Measurements from ENCODE around the gene PCNX2.
"Not testable (repeated sequence)": the region's sequence is repeated elsewhere in the genome, so short reads cannot be mapped to it uniquely, and the experiment has no call there.

PCNX2 gene

DNA sequence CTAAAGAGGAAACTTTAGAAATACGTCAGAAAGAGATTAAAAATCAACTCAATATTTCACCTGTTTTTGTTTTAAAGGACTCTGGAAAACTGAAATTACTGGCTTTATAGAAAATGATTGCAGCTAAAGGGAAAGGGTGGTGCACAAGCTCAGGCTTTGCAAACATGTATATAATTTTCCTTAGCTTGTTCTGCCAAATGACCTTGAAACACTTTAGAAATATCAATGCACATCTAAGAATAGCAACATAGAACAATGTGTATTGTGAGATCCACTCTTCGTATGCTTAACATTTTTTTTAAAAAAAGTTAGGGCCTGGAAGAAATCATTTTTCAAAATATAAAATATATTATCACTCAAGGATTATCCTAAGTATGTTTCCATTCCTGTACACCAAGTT is 201.3 kb downstream of the PCNX2 start:
- DNase-seq, result no peak

DNA sequence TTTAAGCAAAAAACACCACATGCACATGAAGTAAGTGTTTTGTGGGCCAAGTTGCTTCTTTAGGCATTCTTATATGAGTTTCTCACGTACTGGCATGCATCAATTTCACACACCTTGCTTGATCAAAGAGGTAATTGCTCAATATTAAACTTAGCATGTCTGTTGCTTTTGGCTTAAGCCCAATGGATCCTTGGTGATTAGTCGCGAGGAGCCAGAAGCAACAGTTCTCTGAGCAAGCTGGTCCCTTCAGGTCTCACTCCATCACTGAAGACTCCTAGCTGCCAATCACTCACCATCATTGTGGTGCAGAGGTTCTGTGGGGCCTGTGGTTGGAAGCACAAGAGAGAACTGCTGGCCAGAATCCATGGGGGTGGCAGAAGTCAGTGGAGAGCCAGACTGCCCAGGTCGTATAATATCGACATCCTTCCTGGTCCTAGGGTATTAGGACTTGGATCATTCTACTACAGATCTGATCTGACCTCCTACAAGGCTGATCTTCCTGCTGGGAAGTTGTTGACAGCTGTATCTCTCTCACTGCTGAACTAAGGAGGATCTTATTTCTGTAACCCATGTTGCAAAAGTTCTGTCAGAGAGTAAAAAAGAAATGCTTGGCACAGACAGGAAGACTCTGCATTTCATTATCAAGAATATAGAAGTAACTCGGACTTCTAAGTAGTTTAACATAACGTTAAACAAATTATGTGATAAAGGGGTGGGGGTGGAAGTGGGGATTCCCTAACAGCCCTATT is 204.6 kb downstream of the PCNX2 start:
- no peak for DNase-seq

GRCh38 chr1:233089251-233089650 is 206.3 kb downstream of the PCNX2 start:
- no peak for DNase-seq

DNA sequence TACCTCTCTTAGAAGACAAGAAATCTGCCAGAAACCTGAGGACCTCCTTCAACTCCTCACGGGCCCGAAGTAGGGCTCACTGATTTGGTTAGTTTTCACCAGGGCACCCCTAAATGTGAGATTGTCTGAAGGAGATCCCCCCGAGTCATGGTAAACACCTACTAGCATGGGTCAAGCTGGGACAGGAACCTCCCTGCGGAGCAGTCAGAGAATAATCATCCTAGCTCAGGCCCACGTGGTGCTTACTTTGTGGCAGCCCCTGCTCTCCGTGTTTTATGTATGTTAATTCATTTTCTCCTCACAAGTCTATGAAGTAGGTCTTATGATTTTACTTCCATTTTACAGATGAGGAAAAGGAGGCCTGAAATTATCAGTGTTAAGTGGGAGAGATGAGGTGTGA is 206.9 kb downstream of the PCNX2 start:
- no peak for DNase-seq

- no peak for DNase-seq
Observed at GRCh38 chr1:233086961-233087881, 208.3 kb downstream of the PCNX2 start.

DNA sequence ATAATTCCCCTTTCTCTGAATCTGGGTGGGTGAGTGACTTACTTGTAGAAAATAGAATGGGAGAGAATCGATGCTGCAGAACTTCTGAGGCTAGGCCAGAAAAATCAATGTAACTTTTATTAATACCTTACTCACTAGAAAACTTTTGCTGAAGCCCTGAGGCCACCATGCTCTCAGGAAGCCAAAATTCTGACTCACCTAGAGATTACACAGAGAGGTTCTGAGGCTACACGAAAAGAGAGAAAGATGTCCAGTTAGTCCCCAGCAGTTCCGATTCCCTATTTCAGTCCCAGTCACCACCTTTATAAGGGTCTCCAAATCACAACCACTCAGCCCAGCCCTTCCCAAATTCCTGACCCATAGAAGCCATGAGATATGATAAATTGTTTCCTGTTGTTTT is 210.0 kb downstream of the PCNX2 start:
- DNase-seq, result no peak

DNA sequence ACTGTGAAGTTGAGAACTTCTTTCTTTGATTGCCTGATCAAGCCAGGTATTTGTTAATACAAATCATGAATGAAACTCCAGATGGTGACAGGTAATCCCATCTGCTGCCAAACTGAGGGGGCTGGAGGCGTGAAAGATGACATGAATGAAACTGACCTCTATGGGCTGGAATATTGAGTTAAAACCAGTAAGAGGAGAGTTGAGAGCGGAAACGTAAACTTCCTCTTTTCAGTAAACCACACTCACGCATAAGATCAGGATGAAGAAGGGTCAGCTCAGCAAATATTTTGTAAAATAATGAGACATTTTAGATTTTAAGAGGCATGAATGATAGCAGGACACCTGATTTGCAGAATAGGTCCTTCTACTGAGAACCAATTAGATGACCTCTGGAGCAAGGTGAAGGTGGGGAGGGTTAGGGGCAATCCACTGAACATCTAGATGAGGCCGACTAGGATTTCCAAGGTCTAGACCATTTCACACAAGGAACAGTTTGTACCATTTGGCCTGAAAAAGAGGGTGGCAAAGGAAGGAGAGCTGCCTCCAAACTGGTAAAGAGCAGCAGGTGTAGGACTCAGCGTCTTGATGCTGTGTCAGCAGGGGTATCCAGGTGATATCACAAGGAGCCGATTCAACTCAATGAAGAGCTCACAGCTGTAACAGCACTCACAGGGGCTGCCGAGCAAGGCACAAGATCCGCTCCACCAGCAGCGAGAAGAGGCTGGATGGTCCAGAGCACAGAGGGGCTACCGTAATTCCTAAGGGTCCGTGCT is 212.6 kb downstream of the PCNX2 start:
- DNase-seq, result peak; percentile 19

DNA sequence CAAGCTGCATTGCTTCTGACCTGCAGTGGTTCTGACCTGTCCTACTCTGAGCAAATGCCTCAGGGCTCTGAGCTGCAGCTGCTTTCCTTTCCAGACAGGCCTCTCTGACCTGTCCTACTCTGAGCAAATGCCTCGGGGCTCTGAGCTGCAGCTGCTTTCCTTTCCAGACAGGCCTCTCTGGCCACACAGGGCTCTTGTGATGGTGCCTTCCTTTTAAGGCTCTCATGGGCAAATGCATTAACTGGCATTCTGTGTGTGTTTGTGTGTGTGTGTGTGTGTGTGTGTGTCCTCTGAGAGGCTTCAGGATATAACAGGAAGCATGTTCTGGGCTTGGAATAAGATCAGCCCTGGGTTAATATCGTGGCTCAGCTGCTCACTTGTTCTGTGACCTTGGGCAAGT is 213.8 kb downstream of the PCNX2 start:
- no peak for DNase-seq

GRCh38 chr1:233080827-233081226 is 214.7 kb downstream of the PCNX2 start:
- DNase-seq, result not testable (repeated sequence)

- DNase-seq, result no peak
Observed at GRCh38 chr1:233080286-233080685, 215.2 kb downstream of the PCNX2 start.

GRCh38 chr1:233079574-233079973 is 216.0 kb downstream of the PCNX2 start:
- no peak for DNase-seq

- no peak for DNase-seq
Observed at GRCh38 chr1:233078396-233078795, 217.1 kb downstream of the PCNX2 start.

DNA sequence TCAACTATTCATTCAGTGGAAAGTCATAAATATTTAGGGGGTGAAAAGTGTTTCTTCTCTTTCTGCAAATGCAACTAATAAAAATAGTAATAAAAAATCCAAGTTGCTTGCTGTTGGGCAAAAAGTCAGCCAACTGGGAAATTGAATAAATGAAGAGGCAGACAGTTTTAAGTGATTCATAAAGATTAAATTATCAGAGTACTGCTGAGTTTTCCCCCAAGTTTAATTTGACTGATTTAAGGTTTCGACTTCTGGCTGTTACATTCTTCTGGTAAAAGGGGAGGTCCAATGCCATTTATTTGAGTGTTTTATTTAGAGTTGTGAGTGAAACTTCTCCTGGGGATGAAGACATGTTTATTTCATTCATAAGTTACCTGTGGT is 219.6 kb downstream of the PCNX2 start:
- no peak for DNase-seq

DNA sequence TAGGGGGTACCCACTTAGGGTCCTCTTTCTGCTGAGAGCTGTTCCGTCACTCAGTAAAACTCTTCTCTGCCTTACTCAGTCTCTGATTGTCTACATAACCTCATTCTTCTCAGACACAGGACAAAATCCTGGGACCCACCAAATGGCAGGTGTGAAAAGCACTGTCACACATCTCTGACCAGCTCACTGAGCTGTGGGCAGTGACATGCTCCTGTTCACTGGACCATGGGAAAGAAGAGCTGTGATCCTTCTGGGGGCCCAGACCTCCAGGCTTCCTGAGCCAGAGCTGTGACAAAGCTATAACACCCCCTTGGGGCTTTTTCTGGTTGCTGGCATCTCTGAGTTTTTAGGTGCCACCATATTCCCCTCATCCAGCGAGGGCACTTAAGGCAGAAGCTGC is 229.4 kb downstream of the PCNX2 start:
- no peak for DNase-seq

DNA sequence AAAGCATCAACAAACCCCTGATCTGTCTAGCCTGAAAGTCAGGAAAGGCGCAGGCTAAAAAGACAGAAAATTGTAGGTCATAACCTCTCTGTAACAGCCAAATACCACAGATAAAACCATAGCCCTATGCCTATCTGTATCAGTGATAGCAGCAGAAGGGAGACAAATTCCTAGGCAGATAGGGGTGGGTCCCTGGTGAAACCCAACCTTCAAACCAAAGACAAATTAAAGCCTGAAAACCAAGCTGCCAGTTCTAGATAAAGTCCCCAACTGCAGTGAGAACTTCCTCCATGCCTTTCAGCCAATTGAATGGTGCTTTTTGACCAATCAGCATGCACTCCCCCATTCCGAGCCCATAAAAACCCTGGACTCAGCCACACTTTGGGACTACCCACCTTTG is 229.8 kb downstream of the PCNX2 start:
- DNase-seq, result peak; percentile 61

DNA sequence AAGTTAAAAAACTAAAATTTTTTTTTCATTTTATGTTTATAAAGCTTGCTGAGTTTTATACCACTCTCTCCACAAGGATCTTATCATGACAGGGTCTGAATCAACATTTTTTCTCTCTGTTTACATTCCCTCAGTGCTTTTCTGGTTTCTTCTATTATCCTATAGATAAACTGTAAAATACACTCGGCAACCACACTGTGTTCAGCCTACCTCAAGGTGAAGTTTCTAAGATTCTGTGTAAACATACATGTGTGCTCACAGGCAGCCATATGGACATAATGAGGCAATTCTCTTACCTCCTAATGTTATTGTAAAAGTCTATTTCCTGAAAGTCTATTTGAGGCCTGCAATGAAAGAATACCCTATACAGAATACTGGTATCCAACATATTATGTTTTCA is 230.5 kb downstream of the PCNX2 start:
- no peak for DNase-seq

GRCh38 chr1:233063462-233063861 is 232.1 kb downstream of the PCNX2 start:
- no peak for DNase-seq

DNA sequence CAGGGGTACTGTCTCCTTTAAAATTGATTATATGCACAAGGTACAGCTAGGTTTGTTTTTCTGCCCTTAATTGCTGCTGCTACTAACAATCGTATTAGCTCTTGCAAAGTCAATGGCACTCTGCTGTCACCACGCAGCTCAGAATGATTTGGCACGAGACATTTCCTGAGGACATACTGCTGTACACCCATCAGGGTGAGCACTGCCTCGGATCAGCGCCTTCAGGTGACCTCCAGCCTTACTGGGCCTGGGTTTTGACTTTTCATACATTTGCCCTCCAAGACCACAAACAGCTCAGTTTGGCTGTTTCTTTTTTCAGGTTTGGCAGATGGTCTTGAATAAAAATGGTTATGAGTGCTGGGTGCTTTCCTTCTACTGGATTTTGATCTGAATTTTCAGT is 234.3 kb downstream of the PCNX2 start:
- no peak for DNase-seq

GRCh38 chr1:233060461-233060994 is 235.0 kb downstream of the PCNX2 start:
- no peak for DNase-seq

- DNase-seq, result no peak
Observed at GRCh38 chr1:233057836-233058235, 237.7 kb downstream of the PCNX2 start.

- no peak for DNase-seq
Observed at GRCh38 chr1:233055879-233056641, 239.5 kb downstream of the PCNX2 start.

DNA sequence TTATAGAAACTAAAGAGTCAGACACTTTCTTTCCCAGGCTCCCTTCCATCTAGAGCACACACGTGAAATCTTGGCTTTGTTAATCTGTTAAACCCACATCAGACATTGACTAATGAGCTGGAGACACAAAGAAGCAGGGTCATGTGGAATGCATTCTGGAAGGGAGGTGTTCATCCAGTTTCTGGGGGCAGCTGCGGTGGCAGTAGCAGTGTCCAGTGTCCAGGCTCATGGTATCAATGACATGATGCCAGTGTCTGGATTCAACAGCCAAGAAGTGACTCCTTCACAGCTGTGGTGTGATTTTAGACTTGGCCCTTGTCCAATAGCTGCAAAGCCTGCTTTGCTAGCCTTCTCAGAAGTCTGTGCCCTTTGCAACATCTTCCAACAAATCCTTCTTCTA is 249.9 kb downstream of the PCNX2 start:
- DNase-seq, result no peak
